Erythroblast (primary cell): ENCODE measurements around the gene PLG.
A peak's percentile ranks its signal among the peaks of the same experiment; 100 is the strongest.
"Not testable (repeated sequence)": the region's sequence is repeated elsewhere in the genome, so short reads cannot be mapped to it uniquely, and the experiment has no call there.

Experiments used
- DNase-seq, 2 experiments: peaks; one replicate each; lab custom pipeline; 2025; lab: John Stamatoyannopoulos, UW
- GATA1 ChIP-seq: IDR thresholded peaks from 2 replicates; pipeline ENCODE4 v1.6.1; 2011; ENCODE audit warnings: low read depth, mild to moderate bottlenecking, control low read depth, low read length, moderate library complexity
- POLR2A ChIP-seq: IDR thresholded peaks from 2 replicates; pipeline ENCODE4 v1.6.1; 2011; ENCODE audit warnings: mild to moderate bottlenecking, low read length

PLG gene

GRCh38 chr6:160701918-160702680, at the start of gene PLG:
PLG (plus strand) TSS chr6:160702244; CDS start chr6:160702305, 61 bp downstream.
- DNase-seq, result not testable (repeated sequence)

- DNase-seq, result no peak
- TF ChIP-seq POLR2A, result no peak
- TF ChIP-seq GATA1, result no peak
These were observed 42.5 kb upstream of the PLG start for GRCh38 chr6:160659562-160659961.

- TF ChIP-seq POLR2A, result no peak
- no peak for DNase-seq
These were observed 40.8 kb upstream of the PLG start for GRCh38 chr6:160661216-160661615.

GRCh38 chr6:160662429-160662828, 39.6 kb upstream of the PLG start:
- TF ChIP-seq GATA1 (no peak), POLR2A (no peak)
- DNase-seq, result no peak

GRCh38 chr6:160662842-160663241, 39.2 kb upstream of the PLG start:
- TF ChIP-seq POLR2A (no peak), GATA1 (no peak)
- no peak for DNase-seq

GRCh38 chr6:160664198-160664597, 37.8 kb upstream of the PLG start, which contains the start of gene LPA:
LPA (minus strand) TSS chr6:160664275; CDS start chr6:160664214, 61 bp downstream.
- not testable (repeated sequence) for DNase-seq

DNA sequence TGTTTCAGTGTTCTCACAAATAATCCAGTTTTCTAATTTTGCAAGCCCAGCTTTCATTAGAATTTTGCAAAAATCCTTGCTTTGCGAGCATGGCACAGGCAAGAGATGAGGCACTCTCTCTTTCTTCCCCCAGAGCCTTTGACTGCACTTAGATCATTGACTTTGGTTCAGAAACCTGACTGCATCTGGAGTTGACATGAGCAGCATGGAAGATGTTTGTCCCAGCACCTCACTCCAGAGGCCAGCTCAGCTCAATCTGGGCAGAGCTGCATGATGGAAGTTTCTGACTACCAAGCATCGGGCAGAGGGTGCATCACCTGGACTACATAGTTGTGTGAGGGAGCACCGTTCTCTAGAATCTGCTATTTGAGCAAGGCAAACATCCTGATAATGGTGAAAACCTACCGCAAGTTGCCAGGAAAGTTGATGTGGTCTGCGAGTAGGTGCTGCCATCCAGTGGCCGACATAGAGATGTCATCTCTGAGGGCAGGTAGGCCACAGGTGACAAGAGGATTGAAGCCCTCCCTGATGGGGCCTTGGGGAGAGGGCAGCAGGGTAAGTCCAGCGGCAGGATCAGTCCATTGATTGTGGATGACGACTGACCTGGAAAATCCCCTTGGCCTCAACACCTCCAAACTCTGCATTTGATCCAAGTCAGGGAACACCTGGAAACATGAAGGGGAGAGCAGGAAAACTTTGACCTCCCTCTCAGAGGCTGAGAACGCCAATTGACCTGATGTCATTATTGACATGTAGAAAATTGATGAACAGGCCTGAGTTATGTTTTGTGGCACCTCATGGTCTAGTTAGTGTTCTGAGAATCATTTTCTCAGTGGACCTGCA, 34.2 kb upstream of the PLG start:
- DNase-seq, result peak; percentile 6 to 38
- TF ChIP-seq GATA1, result no peak
- TF ChIP-seq POLR2A, result no peak

- TF ChIP-seq GATA1 (no peak), POLR2A (no peak)
- no peak for DNase-seq
These were observed 33.5 kb upstream of the PLG start for GRCh38 chr6:160668589-160668988.

DNA sequence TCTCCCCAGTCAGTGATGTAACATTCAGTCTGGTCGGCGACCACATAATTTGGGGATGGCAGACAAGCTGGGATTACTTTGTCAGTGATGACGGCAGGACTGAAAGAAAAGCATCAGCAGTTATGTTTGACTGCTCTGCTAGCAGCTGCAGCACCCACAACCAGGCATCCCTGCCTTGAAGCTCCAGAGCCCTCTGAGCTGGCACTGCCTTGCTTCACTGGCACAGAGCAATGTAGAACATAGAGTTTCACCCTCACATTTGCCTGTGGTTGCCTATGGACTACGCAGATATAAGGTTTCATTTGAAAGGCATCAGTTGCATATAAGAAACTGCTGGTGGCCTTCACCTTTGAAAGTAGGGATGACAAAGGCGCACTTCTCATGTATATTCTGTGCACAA, 25.6 kb upstream of the PLG start:
- not testable (repeated sequence) for DNase-seq

GRCh38 chr6:160678230-160678629, 23.8 kb upstream of the PLG start:
- no peak for TF ChIP-seq GATA1
- no peak for TF ChIP-seq POLR2A
- no peak for DNase-seq

GRCh38 chr6:160678744-160679401, 23.2 kb upstream of the PLG start:
- no peak for DNase-seq
- TF ChIP-seq GATA1 (no peak), POLR2A (no peak)

- TF ChIP-seq GATA1 (no peak), POLR2A (no peak)
- peak in 1 of 2 experiments; percentile 5 for DNase-seq
These were observed 22.7 kb upstream of the PLG start for GRCh38 chr6:160679402-160679769.

DNA sequence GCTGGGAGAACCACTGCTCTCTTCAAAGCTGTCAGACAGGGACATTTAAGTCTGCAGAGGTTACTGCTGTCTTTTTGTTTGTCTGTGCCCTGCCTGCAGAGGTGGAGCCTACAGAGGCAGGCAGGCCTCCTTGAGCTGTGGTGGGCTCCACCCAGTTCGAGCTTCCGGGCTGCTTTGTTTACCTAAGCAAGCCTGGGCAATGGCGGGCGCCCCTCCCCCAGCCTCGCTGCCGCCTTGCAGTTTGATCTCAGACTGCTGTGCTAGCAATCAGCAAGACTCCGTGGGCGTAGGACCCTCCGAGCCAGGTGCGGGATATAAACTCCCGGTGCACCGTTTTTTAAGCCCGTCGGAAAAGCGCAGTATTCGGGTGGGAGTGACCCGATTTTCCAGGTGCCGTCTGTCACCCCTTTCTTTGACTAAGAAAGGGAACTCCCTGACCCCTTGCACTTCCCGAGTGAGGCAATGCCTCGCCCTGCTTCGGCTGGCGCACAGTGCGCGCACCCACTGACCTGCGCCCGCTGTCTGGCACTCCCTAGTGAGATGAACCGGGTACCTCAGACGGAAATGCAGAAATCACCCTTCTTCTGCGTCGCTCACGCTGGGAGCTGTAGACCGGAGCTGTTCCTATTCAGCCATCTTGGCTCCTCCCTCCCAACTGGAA, 16.8 kb upstream of the PLG start:
- DNase-seq, result not testable (repeated sequence)

GRCh38 chr6:160685762-160686450, 16.1 kb upstream of the PLG start:
- DNase-seq, result no peak
- TF ChIP-seq GATA1, result no peak
- no peak for TF ChIP-seq POLR2A
